KOPT-K1 (cell line): ENCODE measurements around the gene WNT16.

ENCODE experiments used
- H3K27ac ChIP-seq: fragments of 200-600 bp; sonication (generic); 2 replicates; pipeline ENCODE4 v1.5.1; 2016; ENCODE audit warnings: antibody characterized with exemption, mild to moderate bottlenecking, low read depth, low read length; ENCODE audit not compliant: poor library complexity, severe bottlenecking
- H3K36me3 ChIP-seq: fragments of 200-600 bp; sonication (generic); 2 replicates; pipeline ENCODE4 v1.5.1; 2017; ENCODE audit warnings: antibody characterized with exemption, mild to moderate bottlenecking, low read length, moderate library complexity; ENCODE audit not compliant: insufficient read depth
- H3K9me3 ChIP-seq: fragments of 200-600 bp; sonication (generic); 2 replicates; pipeline ENCODE4 v1.5.1; 2017; ENCODE audit warnings: antibody characterized with exemption, low read length, mild to moderate bottlenecking; ENCODE audit not compliant: insufficient read depth, poor library complexity, severe bottlenecking

WNT16 gene

GRCh38 chr7:121329191-121330052, 622 bp downstream of the WNT16 start:
- Histone ChIP-seq H3K9me3 (no peaks in the 10 kb centered on the region), H3K27ac (no peak overlapping the region), H3K36me3 (no peaks in the 10 kb centered on the region)

- H3K27ac ChIP-seq: no peak overlapping the region
- H3K36me3 ChIP-seq: no peaks in the 10 kb centered on the region
- no peaks in the 10 kb centered on the region for H3K9me3 ChIP-seq
Observed at GRCh38 chr7:121330053-121330833, 1.4 kb downstream of the WNT16 start.

GRCh38 chr7:121331048-121331447, 2.2 kb downstream of the WNT16 start:
- H3K36me3 ChIP-seq: no peaks in the 10 kb centered on the region
- H3K27ac ChIP-seq: no peak overlapping the region
- no peaks in the 10 kb centered on the region for H3K9me3 ChIP-seq

- H3K9me3 ChIP-seq: no peaks in the 10 kb centered on the region
- H3K36me3 ChIP-seq: no peaks in the 10 kb centered on the region
- H3K27ac ChIP-seq: no peak overlapping the region
Observed at GRCh38 chr7:121331574-121331973, 2.8 kb downstream of the WNT16 start.

- H3K27ac ChIP-seq: no peak overlapping the region
- H3K9me3 ChIP-seq: no peaks in the 10 kb centered on the region
- no peaks in the 10 kb centered on the region for H3K36me3 ChIP-seq
Observed at GRCh38 chr7:121334376-121334775, 5.6 kb downstream of the WNT16 start.

- H3K27ac ChIP-seq: no peak overlapping the region
- H3K36me3 ChIP-seq: no peaks in the 10 kb centered on the region
- no peaks in the 10 kb centered on the region for H3K9me3 ChIP-seq
Observed at GRCh38 chr7:121334875-121335648, 6.3 kb downstream of the WNT16 start.

GRCh38 chr7:121336579-121336978, 7.8 kb downstream of the WNT16 start:
- H3K27ac ChIP-seq: no peak overlapping the region
- no peaks in the 10 kb centered on the region for H3K36me3 ChIP-seq
- H3K9me3 ChIP-seq: no peaks in the 10 kb centered on the region

- Histone ChIP-seq H3K36me3 (peaks cover 2% of the 10 kb centered on the region; the same call in 1 of the 2 replicates), H3K9me3 (no peaks in the 10 kb centered on the region), H3K27ac (no peak overlapping the region)
Observed at GRCh38 chr7:121337398-121337797, 8.6 kb downstream of the WNT16 start.

GRCh38 chr7:121339082-121339481, 10.3 kb downstream of the WNT16 start:
- Histone ChIP-seq H3K36me3 (peaks cover 6% of the 10 kb centered on the region; the same call in 1 of the 2 replicates), H3K27ac (no peak overlapping the region), H3K9me3 (no peaks in the 10 kb centered on the region)

GRCh38 chr7:121341933-121342332, 13.1 kb downstream of the WNT16 start:
- peaks cover 11% of the 10 kb centered on the region; the same call in 1 of the 2 replicates for H3K36me3 ChIP-seq
- H3K27ac ChIP-seq: no peak overlapping the region
- H3K9me3 ChIP-seq: no peaks in the 10 kb centered on the region

GRCh38 chr7:121342631-121343030, 13.8 kb downstream of the WNT16 start:
- Histone ChIP-seq H3K9me3 (no peaks in the 10 kb centered on the region), H3K36me3 (peaks cover 15% of the 10 kb centered on the region; the same call in 1 of the 2 replicates), H3K27ac (no peak overlapping the region)

- no peaks in the 10 kb centered on the region for H3K9me3 ChIP-seq
- peaks cover 15% of the 10 kb centered on the region; the same call in 1 of the 2 replicates for H3K36me3 ChIP-seq
- no peak overlapping the region for H3K27ac ChIP-seq
Observed at GRCh38 chr7:121343302-121343701, 14.5 kb downstream of the WNT16 start.

- H3K9me3 ChIP-seq: no peaks in the 10 kb centered on the region
- peaks cover 15% of the 10 kb centered on the region; the same call in 1 of the 2 replicates for H3K36me3 ChIP-seq
- no peak overlapping the region for H3K27ac ChIP-seq
Observed at GRCh38 chr7:121344093-121344492, 15.3 kb downstream of the WNT16 start.

GRCh38 chr7:121344497-121344896, 15.7 kb downstream of the WNT16 start:
- H3K27ac ChIP-seq: no peak overlapping the region
- no peaks in the 10 kb centered on the region for H3K9me3 ChIP-seq
- peaks cover 15% of the 10 kb centered on the region; the same call in 1 of the 2 replicates for H3K36me3 ChIP-seq

GRCh38 chr7:121351682-121352081, 22.9 kb downstream of the WNT16 start:
- Histone ChIP-seq H3K36me3 (peaks cover 21% of the 10 kb centered on the region; the same call in 1 of the 2 replicates), H3K27ac (no peak overlapping the region), H3K9me3 (no peaks in the 10 kb centered on the region)
